Central memory CD8-positive, alpha-beta T cell (primary cell): Measurements from ENCODE around the gene HCN1.

ENCODE experiments used
- ATAC-seq: fragments of 150-1000 bp; cut with Tn5 transposase; replicated peaks from 2 replicates; pipeline ENCODE4 v1.10.0; 2022; ENCODE audit warnings: mild to moderate bottlenecking, moderate FRiP score, moderate number of reproducible peaks; ENCODE audit not compliant: poor library complexity, severe bottlenecking; ENCODE audit errors: extremely low read depth
- DNase-seq, 2 donors: peaks; one replicate each; pipeline ENCODE4 v3.0.0; 2021; ENCODE audit warnings: low spot score in 2 of 2
- H3K27ac Mint-ChIP-seq: one replicate; pipeline ENCODE4 v1.8.0; 2022; ENCODE audit warnings: low read depth, mild to moderate bottlenecking, moderate library complexity, mixed read lengths
- H3K27me3 Mint-ChIP-seq: one replicate; pipeline ENCODE4 v1.8.0; 2022; ENCODE audit warnings: mixed read lengths
- H3K36me3 Mint-ChIP-seq: one replicate; pipeline ENCODE4 v1.8.0; 2022; ENCODE audit warnings: mild to moderate bottlenecking, moderate library complexity, mixed read lengths; ENCODE audit not compliant: insufficient read depth
- H3K4me1 Mint-ChIP-seq: one replicate; pipeline ENCODE4 v1.8.0; 2022; ENCODE audit warnings: mixed read lengths
- H3K4me3 Mint-ChIP-seq: one replicate; pipeline ENCODE4 v1.8.0; 2022; ENCODE audit warnings: mild to moderate bottlenecking, moderate library complexity, mixed read lengths
- H3K9me3 Mint-ChIP-seq: one replicate; pipeline ENCODE4 v1.8.0; 2022; ENCODE audit warnings: mixed read lengths

Gene HCN1

GRCh38 chr5:45252541-45252940 lies 443.6 kb downstream of the HCN1 start:
- Mint-ChIP-seq H3K27me3 (no peaks in the 10 kb centered on the region), H3K27ac (no peak overlapping the region), H3K36me3 (no peaks in the 10 kb centered on the region), H3K9me3 (peaks cover 19% of the 10 kb centered on the region), H3K4me3 (no peak overlapping the region), H3K4me1 (no peaks in the 10 kb centered on the region)
- ATAC-seq: no peak
- DNase-seq: no peak

GRCh38 chr5:45225571-45226031 lies 470.6 kb downstream of the HCN1 start:
- Mint-ChIP-seq H3K36me3 (peaks cover 2% of the 10 kb centered on the region), H3K4me3 (no peak overlapping the region), H3K27ac (no peak overlapping the region), H3K9me3 (peaks cover 17% of the 10 kb centered on the region), H3K4me1 (no peaks in the 10 kb centered on the region), H3K27me3 (no peaks in the 10 kb centered on the region)
- DNase-seq (no peak), ATAC-seq (no peak)

GRCh38 chr5:45205403-45205961 lies 490.7 kb downstream of the HCN1 start:
- Mint-ChIP-seq H3K4me1 (no peaks in the 10 kb centered on the region), H3K9me3 (peaks cover 16% of the 10 kb centered on the region), H3K4me3 (no peak overlapping the region), H3K27ac (no peak overlapping the region), H3K27me3 (no peaks in the 10 kb centered on the region), H3K36me3 (no peaks in the 10 kb centered on the region)
- no peak for DNase-seq
- no peak for ATAC-seq
